Measurements from ENCODE around the gene NCF1. TPM values are rescaled to one million over a fixed set of nuclear protein-coding genes. Genes with fewer than 3 reads are reported as not detected.
"Not testable (repeated sequence)": the region's sequence is repeated elsewhere in the genome, so short reads cannot be mapped to it uniquely, and the experiment has no call there.

Gene NCF1
- total RNA-seq, 1 donor from 2014 or later = 4.2 TPM

DNA sequence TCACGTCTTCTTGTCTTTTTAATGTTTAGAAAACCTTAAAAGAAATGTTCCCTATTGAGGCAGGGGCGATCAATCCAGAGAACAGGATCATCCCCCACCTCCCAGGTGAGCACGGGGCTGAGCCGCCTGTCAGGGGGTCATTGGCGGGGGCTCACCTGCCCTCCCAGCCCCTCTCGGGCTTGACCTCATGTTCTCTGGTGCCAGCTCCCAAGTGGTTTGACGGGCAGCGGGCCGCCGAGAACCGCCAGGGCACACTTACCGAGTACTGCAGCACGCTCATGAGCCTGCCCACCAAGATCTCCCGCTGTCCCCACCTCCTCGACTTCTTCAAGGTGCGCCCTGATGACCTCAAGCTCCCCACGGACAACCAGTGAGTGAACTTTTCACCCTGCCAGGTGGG, 5.2 kb downstream of the NCF1 start:
- DNase-seq (ENCODE audit: missing footprints); intact Hi-C loops (cut with DNase I); ATAC-seq: not testable (repeated sequence)

DNA sequence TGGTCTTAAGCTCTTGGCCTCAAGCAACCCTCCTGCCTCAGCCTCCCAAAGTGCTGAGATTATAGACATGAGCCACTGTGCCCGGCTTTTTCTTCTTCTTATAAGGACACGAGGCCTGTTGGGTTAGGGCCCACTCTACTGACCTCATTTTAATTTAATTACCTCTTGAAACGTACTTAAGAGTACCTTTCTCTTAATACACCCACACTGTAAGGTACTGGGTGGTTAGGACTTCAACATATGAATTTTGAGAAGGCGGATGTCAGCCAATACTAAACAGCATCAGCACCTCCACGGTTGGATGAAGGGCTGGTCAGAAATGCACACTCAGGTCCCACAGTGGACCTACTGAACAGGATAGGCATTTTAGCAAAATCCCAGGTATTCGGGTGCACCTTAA, 7.9 kb downstream of the NCF1 start:
- DNase-seq (ENCODE audit: missing footprints); intact Hi-C loops (cut with DNase I); ATAC-seq: not testable (repeated sequence)

DNA sequence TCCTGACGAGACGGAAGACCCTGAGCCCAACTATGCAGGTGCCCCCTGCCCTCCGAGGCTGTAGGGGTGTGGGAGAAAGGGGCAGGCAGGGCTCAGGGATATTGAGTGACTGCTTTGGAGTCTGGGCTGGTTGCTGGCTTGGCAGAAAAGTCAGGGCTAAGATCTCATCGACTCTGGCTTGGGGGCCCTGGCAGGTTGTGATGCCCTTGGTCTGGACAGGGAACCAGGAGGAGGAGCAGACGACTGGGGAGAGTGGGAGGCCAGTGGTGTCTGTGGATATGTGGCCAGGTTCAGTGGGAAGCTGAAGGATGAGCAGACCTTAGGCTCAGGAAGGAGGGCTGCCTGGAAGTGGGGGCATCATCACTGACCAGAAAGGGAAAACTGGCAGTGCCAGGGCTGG, 9.8 kb downstream of the NCF1 start:
- intact Hi-C loops (cut with DNase I); DNase-seq (ENCODE audit: missing footprints): not testable (repeated sequence)

DNA sequence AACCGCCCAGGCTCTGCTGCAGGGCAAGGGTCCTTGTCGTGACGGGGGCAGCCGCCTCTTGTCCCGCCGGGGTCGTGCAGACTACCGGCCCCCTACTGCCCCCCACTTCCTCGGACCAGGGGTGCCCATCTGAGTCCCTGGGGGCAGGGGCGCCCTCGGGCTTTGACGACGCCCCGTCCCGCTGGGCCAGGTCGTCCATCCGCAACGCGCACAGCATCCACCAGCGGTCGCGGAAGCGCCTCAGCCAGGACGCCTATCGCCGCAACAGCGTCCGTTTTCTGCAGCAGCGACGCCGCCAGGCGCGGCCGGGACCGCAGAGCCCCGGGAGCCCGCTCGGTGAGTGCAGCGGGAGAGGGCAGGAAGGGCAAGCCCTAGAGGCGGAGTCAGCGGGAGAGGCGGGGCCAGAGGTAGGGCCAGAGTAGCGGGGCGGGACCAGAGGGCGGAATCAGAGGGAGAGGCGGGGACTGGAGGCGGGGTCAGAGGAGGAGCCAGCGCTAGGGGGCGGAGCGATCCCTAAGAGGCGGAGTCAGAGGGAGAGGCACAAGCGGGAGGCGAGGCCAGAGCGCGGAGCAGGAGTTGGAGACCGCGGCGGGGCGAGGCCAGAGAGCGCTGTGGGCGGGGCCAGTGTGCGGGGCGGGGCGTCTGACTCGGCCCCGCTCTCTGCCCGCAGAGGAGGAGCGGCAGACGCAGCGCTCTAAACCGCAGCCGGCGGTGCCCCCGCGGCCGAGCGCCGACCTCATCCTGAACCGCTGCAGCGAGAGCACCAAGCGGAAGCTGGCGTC, 14.7 kb downstream of the NCF1 start:
- ATAC-seq = peak; percentile 98
- intact Hi-C loops (cut with DNase I) = not testable (repeated sequence)

More for the DNA sequence above, 9.8 kb downstream of the NCF1 start:
- ATAC-seq = not testable (repeated sequence)

DNA sequence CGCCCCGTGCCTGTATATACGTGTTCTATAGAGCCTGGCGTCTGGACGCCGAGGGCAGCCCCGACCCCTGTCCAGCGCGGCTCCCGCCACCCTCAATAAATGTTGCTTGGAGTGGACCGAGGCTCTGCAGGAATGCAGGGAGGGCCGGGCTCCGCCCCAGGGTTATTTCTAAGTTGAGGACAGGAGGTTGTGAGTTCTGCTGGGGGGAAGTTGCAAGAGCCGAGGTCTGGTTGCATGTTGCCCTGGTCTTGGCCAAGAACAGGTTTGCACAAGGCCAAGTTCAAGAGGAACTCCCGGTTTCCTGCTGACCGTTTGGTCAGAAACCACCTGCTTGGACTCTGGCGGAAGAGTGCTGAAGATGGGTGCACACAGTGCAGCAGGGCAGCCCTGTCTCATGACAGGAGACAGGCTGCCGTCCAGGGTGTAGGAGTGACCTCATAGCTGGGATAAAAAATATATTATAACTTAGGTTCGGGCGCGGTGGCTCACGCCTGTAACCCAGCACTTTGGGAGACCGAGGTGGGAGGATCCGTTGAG, 15.5 kb downstream of the NCF1 start:
- intact Hi-C loops (cut with DNase I); DNase-seq (ENCODE audit: missing footprints): not testable (repeated sequence)
- ATAC-seq = peak; percentile 18

More for the DNA sequence above, 14.7 kb downstream of the NCF1 start:
- peak; percentile 97 for DNase-seq (ENCODE audit: missing footprints)

DNA sequence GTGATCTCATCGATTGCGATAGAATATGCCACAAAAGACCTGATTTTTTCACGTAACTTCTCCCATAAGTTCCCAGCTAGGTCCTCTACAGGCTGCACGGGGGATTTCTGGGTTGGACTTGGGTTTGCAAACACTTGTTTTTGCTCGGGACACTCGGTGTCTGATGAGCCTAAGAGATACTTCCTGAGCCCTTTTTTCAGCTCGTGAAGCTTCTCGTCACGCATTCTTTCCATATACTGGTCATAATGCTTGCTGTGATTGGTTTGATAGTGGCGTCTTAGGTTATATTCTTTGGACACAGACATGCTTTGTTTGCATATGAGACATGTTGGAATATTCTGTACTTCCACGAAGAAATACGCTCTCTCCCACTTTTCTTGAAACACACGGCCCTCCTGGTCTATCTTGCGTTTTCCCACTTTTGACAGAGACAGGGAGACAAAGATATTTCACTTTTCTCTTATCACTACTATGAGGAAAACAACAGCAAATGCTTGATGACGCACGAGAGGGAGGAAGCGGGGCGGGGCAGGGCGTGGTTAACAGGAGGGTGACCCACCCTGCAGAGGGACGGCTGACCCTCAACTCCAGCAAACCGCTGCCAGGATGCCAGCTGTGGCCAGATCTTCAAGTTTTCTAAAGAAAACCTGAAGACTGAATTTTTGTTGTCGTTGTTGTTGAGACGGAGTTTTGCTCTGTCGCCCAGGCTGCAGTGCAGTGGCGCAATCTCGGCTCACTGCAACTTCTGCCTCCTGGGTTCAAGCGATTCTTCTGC, 24.2 kb downstream of the NCF1 start:
- DNase-seq (ENCODE audit: missing footprints); intact Hi-C loops (cut with DNase I); ATAC-seq: not testable (repeated sequence)

DNA sequence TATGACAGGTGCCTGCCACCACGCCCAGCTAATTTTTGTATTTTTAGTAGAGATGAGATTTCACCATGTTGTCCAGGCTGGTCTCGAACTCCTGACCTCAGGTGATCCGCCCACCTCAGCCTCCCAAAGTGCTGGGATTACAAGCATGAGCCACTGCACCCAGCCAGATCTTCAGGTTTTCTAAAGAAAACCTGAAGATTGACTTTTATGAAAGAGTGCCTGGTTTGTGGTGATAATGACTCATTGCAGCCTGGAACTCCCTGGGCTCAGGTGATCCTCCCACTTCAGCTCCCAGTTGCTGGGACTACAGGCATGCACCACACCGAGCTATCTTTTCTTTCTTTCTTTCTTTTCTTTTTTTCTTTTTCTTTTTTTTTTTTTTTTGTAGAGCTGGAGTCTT, 24.8 kb downstream of the NCF1 start:
- DNase-seq (ENCODE audit: missing footprints); intact Hi-C loops (cut with DNase I); ATAC-seq: not testable (repeated sequence)

DNA sequence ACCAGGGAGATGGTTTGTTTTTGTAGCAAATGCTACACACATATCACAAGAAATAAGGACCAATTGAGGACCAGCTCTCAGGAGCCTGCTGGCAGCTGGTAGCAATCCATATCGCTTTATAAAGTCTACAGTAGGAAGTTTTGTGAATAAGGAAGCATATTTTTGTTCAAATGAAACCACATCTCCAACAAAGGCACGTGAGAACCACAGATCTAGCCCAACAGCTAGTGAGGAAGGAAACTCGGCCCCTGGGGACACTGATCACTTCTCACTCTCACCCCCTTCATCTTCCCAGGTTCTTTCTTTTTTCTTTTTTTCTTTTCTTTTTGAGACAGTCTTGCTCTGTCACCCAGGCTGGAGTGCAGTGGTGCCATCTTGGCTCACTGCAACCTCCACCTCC, 42.1 kb downstream of the NCF1 start:
- intact Hi-C loops (cut with DNase I); ATAC-seq; DNase-seq (ENCODE audit: missing footprints): not testable (repeated sequence)

DNA sequence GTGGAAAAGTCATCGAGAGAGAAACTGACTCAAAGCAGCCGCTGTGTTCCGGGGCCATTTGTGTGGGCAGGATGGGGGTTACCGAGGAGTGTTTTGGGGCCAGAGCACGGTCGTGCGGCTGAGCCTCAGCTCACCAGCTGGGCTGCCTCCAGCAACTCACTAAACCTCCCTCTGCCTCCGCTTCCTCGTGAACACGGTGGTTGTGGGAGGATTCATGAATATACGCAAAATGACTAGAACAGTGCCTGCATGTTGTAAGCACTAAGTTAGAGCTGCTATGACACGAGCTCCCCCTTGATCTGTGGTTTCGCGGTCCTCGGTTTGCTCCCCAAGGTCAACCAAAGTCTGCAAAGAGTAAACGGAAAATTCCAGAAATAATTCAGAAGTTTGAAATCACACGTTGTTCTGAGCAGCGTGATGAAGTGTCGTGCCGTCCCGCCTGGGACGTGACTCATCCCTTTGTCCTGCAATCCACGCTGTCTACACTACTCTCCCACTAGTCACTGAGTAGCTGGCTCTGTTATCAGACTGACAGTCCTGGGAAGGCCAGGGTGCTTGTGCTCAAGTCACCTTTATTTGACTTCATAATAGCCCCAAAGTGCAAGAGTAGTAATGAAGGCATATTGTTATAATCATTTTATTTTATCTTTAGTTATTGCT, 46.5 kb downstream of the NCF1 start:
- peak; percentile 74 for ATAC-seq
- intact Hi-C loops (cut with DNase I); DNase-seq (ENCODE audit: missing footprints): not testable (repeated sequence)

DNA sequence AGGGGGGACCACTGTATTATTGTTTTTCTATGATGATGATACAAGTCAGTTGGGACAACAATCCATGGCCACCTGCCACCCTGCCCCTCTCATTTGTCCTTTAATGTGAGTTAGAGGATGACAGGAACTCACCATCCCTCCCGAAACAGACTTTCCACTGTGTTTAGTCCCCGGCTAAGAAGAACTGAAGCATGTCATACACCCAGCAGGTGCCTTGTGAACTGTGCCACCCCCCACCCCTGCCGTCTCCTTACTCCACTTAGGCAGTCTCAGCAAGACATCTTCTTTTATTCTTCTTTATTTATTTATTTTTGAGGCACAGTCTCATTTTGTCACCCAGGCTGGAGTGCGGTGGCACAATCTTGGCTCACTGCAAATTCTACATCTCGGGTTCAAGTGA, 47.4 kb downstream of the NCF1 start:
- intact Hi-C loops (cut with DNase I); ATAC-seq: not testable (repeated sequence)

DNA sequence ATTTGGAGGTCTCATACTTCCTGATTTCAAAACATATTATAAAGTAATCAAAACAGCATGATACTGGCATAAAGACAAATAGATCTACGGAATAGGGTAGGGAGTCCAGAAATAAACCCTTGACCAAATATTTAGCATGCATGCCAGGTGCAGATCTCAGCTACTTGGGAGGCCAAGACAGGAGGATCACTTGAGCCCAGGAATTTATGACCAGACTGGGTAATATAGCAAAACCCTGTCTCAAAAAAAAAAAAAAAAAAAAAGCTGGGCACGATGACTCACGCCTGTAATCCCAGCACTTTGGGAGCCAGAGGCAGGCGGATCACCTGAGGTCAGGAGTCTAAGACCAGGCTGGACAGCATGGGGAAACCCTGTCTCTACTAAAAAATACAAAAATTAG, 56.1 kb downstream of the NCF1 start:
- intact Hi-C loops (cut with DNase I); DNase-seq (ENCODE audit: missing footprints); ATAC-seq: not testable (repeated sequence)

More for the DNA sequence above, 47.4 kb downstream of the NCF1 start:
- not testable (repeated sequence) for DNase-seq (ENCODE audit: missing footprints)

DNA sequence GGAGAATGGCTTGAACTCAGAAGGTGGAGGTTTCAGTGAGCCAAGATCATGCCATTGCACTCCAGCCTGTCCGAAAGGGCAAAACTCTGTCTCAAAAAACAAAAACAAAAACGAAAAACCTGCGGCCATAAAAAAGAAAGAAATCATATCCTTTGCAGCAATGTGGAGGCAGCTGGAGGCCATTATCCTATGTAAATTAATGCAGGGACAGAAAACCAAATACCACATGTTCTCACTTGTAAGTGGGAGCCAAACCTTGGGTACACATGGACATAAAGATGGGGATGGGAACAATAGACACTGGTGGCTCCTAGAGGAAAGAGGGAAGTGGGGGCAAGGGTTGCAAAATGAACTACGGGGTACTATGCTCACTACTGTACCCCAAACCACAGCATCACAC, 56.6 kb downstream of the NCF1 start:
- ATAC-seq; DNase-seq (ENCODE audit: missing footprints); intact Hi-C loops (cut with DNase I): not testable (repeated sequence)

Other genes starting within 250 kb of the NCF1 start
- gene GTF2I, start 116.3 kb upstream of the NCF1 start, total RNA-seq = 121 TPM
- 13.7 TPM for gene GTF2IRD2, start 77.6 kb downstream of the NCF1 start, total RNA-seq
- 31.3 TPM for gene CASTOR2, start 190.7 kb downstream of the NCF1 start, total RNA-seq